Activated T-cell treated with anti-CD3 and anti-CD28 coated beads, Interleukin-2, amount 50 U/mL, for 72 hours (primary cell): ENCODE measurements around the gene RIOK2. TPM values are rescaled to one million over a fixed set of nuclear protein-coding genes. Genes with fewer than 3 reads are reported as not detected.

Experiments used
- ATAC-seq, 2 donors: fragments of 150-1000 bp; cut with Tn5 transposase; replicated peaks in 1 of 2; 2 replicates each; pipeline ENCODE4 v1.10.0; 2021; ENCODE audit warnings: moderate library complexity in 2 of 2, mild to moderate bottlenecking in 1 of 2
- DNase-seq, 2 donors: peaks; one replicate each; pipeline ENCODE4 v3.0.0; 2021 to 2022; ENCODE audit warnings: mixed read lengths in 1 of 2
- H3K27ac Mint-ChIP-seq: one replicate; pipeline ENCODE4 v1.8.0; 2022; ENCODE audit warnings: mild to moderate bottlenecking, moderate library complexity, mixed read lengths
- H3K27me3 Mint-ChIP-seq: one replicate; pipeline ENCODE4 v1.8.0; 2022; ENCODE audit warnings: low read depth, mixed read lengths
- H3K36me3 Mint-ChIP-seq, 2 donors: one replicate each; pipeline ENCODE4 v1.8.0; 2022; ENCODE audit warnings: mixed read lengths in 2 of 2, mild to moderate bottlenecking in 1 of 2; ENCODE audit not compliant: insufficient read depth in 2 of 2
- H3K4me1 Mint-ChIP-seq: one replicate; pipeline ENCODE4 v1.8.0; 2022; ENCODE audit warnings: low read depth, mixed read lengths
- H3K4me3 Mint-ChIP-seq, 2 donors: one replicate each; pipeline ENCODE4 v1.8.0; 2022; ENCODE audit warnings: mild to moderate bottlenecking in 2 of 2, mixed read lengths in 2 of 2, moderate library complexity in 2 of 2
- H3K9me3 Mint-ChIP-seq, 2 donors: one replicate each; pipeline ENCODE4 v1.8.0; 2022; ENCODE audit warnings: mixed read lengths in 2 of 2
- total RNA-seq, 2 donors: library from RNA; stranded (reverse); gene quantifications; one replicate each; pipeline ENCODE4 v1.2.3, GENCODE V29; 2022

RIOK2 gene
- total RNA-seq, 2 donors from 2014 or later, result 25.2 to 38.0 TPM

DNA sequence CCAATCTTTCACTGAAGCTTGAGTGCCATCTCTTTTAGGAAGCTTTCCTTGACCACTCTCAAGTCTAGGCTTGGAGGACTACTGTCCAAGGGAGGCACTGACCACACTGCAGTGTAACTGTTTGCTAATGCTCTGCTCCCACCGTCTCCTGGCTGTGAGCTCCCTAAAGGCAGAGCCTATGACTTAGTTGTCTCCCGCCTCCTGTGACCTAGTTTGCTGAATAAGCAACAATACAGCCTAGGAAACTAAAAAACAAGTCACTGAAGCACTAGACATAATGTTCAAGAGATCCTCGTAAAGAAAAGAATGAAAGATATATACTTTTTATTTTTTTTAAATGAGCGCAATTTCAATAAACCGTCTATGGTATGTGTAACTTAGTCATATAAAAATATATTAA lies 72.0 kb downstream of the RIOK2 start:
- no peak for DNase-seq
- Mint-ChIP-seq H3K9me3 (no peaks in the 10 kb centered on the region), H3K4me3 (no peak overlapping the region), H3K4me1 (peaks cover 5% of the 10 kb centered on the region), H3K27me3 (no peaks in the 10 kb centered on the region), H3K36me3 (no peaks in the 10 kb centered on the region), H3K27ac (no peak overlapping the region)
- ATAC-seq, result no peak

Other genes with a start within 250 kb of the RIOK2 start
- gene LNPEP, start 247.2 kb downstream of the RIOK2 start, total RNA-seq, result 10 to 100 TPM; 75.7 to 80.3 TPM
- gene LIX1, start 40.6 kb downstream of the RIOK2 start, total RNA-seq, result not detected